Measurements from ENCODE around the gene UTP3. TPM values are rescaled to one million over a fixed set of nuclear protein-coding genes. Genes with fewer than 3 reads are reported as not detected.

The UTP3 gene
- total RNA-seq, 1 donor from 2014 or later: 24.3 TPM

Other genes with a start within 250 kb of the UTP3 start
- gene MUC7, start 216.3 kb upstream of the UTP3 start, total RNA-seq: not detected in 2 replicates
- gene AMTN, start 170.0 kb upstream of the UTP3 start, total RNA-seq: 0.18 TPM in 1 of 2 replicates, not detected in the other
- gene AMBN, start 96.3 kb upstream of the UTP3 start, total RNA-seq: not detected in 2 replicates
- not detected in 2 replicates for gene ENAM, start 59.8 kb upstream of the UTP3 start, total RNA-seq
- not detected in 2 replicates for gene JCHAIN, start 22.0 kb upstream of the UTP3 start, total RNA-seq
- gene RUFY3, start 33.4 kb downstream of the UTP3 start, total RNA-seq: 30.0 and 30.9 TPM in 2 replicates
- 85.1 and 87.9 TPM in 2 replicates for gene GRSF1, start 151.4 kb downstream of the UTP3 start, total RNA-seq
- 11.6 and 12.9 TPM in 2 replicates for gene MOB1B, start 213.8 kb downstream of the UTP3 start, total RNA-seq

All from pulmonary artery endothelial cell (primary cell).